Choroid plexus epithelial cell (primary cell): Measurements from ENCODE around the gene ACKR3.

Experiments used
- DNase-seq: peaks from one replicate; pipeline ENCODE4 v3.0.0-alpha.2; 2010; ENCODE audit warnings: low read depth
- H3K4me3 ChIP-seq: 2 replicates; pipeline ENCODE4 v1.5.1; 2011; ENCODE audit warnings: low read depth, mild to moderate bottlenecking, control low read depth, low read length, moderate library complexity
- TF ChIP-seq, protein P1 (sequence below): conservative IDR thresholded peaks from 2 replicates; pipeline ENCODE4 v1.5.1; 2011; ENCODE audit warnings: low read depth, mild to moderate bottlenecking, control low read depth, inconsistent platforms, low read length, moderate library complexity

Gene ACKR3

GRCh38 chr2:236600892-236601291 is 31.3 kb downstream of the ACKR3 start:
- no peak overlapping the region for H3K4me3 ChIP-seq
- DNase-seq: no peak
- TF ChIP-seq, protein P1, sequence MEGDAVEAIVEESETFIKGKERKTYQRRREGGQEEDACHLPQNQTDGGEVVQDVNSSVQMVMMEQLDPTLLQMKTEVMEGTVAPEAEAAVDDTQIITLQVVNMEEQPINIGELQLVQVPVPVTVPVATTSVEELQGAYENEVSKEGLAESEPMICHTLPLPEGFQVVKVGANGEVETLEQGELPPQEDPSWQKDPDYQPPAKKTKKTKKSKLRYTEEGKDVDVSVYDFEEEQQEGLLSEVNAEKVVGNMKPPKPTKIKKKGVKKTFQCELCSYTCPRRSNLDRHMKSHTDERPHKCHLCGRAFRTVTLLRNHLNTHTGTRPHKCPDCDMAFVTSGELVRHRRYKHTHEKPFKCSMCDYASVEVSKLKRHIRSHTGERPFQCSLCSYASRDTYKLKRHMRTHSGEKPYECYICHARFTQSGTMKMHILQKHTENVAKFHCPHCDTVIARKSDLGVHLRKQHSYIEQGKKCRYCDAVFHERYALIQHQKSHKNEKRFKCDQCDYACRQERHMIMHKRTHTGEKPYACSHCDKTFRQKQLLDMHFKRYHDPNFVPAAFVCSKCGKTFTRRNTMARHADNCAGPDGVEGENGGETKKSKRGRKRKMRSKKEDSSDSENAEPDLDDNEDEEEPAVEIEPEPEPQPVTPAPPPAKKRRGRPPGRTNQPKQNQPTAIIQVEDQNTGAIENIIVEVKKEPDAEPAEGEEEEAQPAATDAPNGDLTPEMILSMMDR: no peak

GRCh38 chr2:236601316-236602202 is 31.9 kb downstream of the ACKR3 start:
- TF ChIP-seq, protein P1: no peak
- no peak overlapping the region for H3K4me3 ChIP-seq
- DNase-seq: no peak

GRCh38 chr2:236602678-236603077 is 33.1 kb downstream of the ACKR3 start:
- no peak for DNase-seq
- no peak overlapping the region for H3K4me3 ChIP-seq
- TF ChIP-seq, protein P1: no peak

- TF ChIP-seq, protein P1: no peak
- DNase-seq: no peak
- H3K4me3 ChIP-seq: no peak overlapping the region
Observed at GRCh38 chr2:236603361-236604015, 33.9 kb downstream of the ACKR3 start.

- TF ChIP-seq, protein P1: no peak
- DNase-seq: no peak
- no peak overlapping the region for H3K4me3 ChIP-seq
Observed at GRCh38 chr2:236604575-236605344, 35.1 kb downstream of the ACKR3 start.

DNA sequence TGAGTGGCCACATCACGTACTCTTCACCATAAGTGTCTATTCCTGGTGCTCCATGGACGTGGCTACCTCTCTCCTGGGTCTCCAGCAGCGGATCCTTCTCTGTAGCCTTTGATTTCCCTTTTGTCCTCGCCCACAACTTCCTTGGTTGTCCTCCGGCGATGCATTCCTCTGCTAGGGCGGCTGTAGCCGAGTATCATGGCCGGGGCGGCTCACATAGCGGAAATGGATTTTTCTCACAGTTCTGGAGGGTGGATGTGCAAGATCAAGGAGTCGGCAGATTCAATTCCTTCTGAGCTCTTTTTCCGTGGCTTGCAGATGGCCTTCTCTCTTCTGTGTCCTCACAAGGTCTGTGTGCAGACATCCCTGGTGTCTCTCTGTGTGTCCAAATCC is 35.7 kb downstream of the ACKR3 start:
- DNase-seq: no peak
- TF ChIP-seq, protein P1: no peak
- no peak overlapping the region for H3K4me3 ChIP-seq
